ENCODE data around the gene IGFBP3.

Gene IGFBP3

GRCh38 chr7:45867471-45867870 lies 53.6 kb downstream of the IGFBP3 start:
- no peak for DNase-seq

GRCh38 chr7:45865594-45866410 lies 55.3 kb downstream of the IGFBP3 start:
- no peak for DNase-seq

GRCh38 chr7:45863715-45864114 lies 57.4 kb downstream of the IGFBP3 start:
- no peak for DNase-seq

All from CD4-positive, alpha-beta T cell treated with Interleukin-6 for 4 hours (primary cell).